Sigmoid colon (tissue), 7 donors: ENCODE data around the gene TMEM223. TPM values are rescaled to one million over a fixed set of nuclear protein-coding genes. Genes with fewer than 3 reads are reported as not detected.

Source experiments
- DNase-seq: peaks from one replicate; pipeline ENCODE4 v3.0.0-alpha.2; 2019
- H3K27ac ChIP-seq, 4 donors: fragments of 200-600 bp; sonication (generic); one replicate each; pipeline ENCODE4 v1.5.1; 2016 to 2019; ENCODE audit warnings: mild to moderate bottlenecking in 1 of 4
- H3K27me3 ChIP-seq, 3 donors: fragments of 200-600 bp; sonication (generic); one replicate each; pipeline ENCODE4 v1.5.1; 2019; ENCODE audit warnings: mild to moderate bottlenecking in 1 of 3
- H3K36me3 ChIP-seq, 4 donors: fragments of 200-600 bp; sonication (generic); one replicate each; pipeline ENCODE4 v1.5.1; 2016 to 2019
- H3K4me1 ChIP-seq, 4 donors: fragments of 200-600 bp; sonication (generic); one replicate each; pipeline ENCODE4 v1.5.1; 2017 to 2019
- H3K4me3 ChIP-seq, 4 donors: fragments of 200-600 bp; sonication (generic); one replicate each; pipeline ENCODE4 v1.5.1; 2017 to 2019; ENCODE audit warnings: mild to moderate bottlenecking in 2 of 4, moderate library complexity in 1 of 4
- H3K9me3 ChIP-seq, 4 donors: fragments of 200-600 bp in 3 of 4; sonication (generic) in 3 of 4; one replicate each; pipeline versions ENCODE4 v1.5.1 to v1.6.1; 2013 to 2019
- EP300 ChIP-seq, 4 donors: sonication (generic); formaldehyde crosslinking; IDR thresholded peaks; one replicate each; pipeline ENCODE4 v1.6.1; 2017; ENCODE audit warnings: antibody characterized with exemption in 4 of 4
- POLR2A ChIP-seq, 2 donors: fragments of 450-650 bp; IDR thresholded peaks; one replicate each; pipeline ENCODE4 v1.6.1; 2016; ENCODE audit warnings: antibody characterized with exemption in 2 of 2, mild to moderate bottlenecking in 2 of 2, moderate library complexity in 2 of 2
- POLR2AphosphoS5 ChIP-seq, 4 donors: sonication (generic); formaldehyde crosslinking; IDR thresholded peaks; one replicate each; pipeline ENCODE4 v1.6.1; 2017; ENCODE audit warnings: antibody characterized with exemption in 4 of 4
- WGBS, 2 donors: extraction: QIAGEN DNeasy Blood & Tissue Kit; methylation state at CpG; one replicate each; pipeline ENCODE4 v1.1.7; 2013; 5-methylcytosine and 5-hydroxymethylcytosine counted together
- intact Hi-C: fragments of 100-400 bp; cut with DNase I; formaldehyde crosslinking; loops from one replicate; pipeline ENCODE4 v1.15.1; 2023
- polyA plus RNA-seq, 3 donors: library from polyadenylated mRNA; stranded (reverse); fragments of 200-250 nt; gene quantifications; one replicate each; pipeline ENCODE4 v1.2.3, GENCODE V29; 2013
- total RNA-seq, 4 donors: library from RNA; depleted of rRNA; stranded (reverse); fragments of >200 nt; gene quantifications; one replicate each; pipeline ENCODE4 v1.1.0, GENCODE V29; 2016
- TF ChIP-seq, protein P1 (sequence below), 4 experiments: fragments of 450-650 bp in 3 of 4; fragments of 200-600 bp in 1 of 4; IDR thresholded peaks; one replicate each; pipeline ENCODE4 v1.5.1; 2016 to 2019; ENCODE audit warnings: antibody characterized with exemption in 4 of 4, mild to moderate bottlenecking in 3 of 4, moderate library complexity in 2 of 4
- donor health status: healthy with polysubstance abuse.
- donor health status: Bipolar disorder and iron deficiency.
- donor health status: healthy.

TMEM223 gene
- total and polyA plus RNA-seq, 7 donors, result 9.0 to 30.9 (median 22.1) TPM

- WGBS, 2 donors, result 29 to 30% methylated on average over 11 of the region's 11 CpGs
- intact Hi-C loops, result loop anchor here (5.0 kb wide), 1 partner anchor 40 kb away; the partner anchor contains the start of genes STX5 and TEX54
- Histone ChIP-seq H3K4me3 (peak overlapping the region; percentile 72 to 97 (median 76)), H3K27ac (peak overlapping the region; percentile 83 to 90 (median 87)), H3K9me3 (no peaks in the 10 kb centered on the region), H3K27me3 (no peaks in the 10 kb centered on the region), H3K4me1 (peaks cover 0 to 44% (median 38%) of the 10 kb centered on the region in 4 donors), H3K36me3 (peaks cover 40 to 72% (median 47%) of the 10 kb centered on the region in 4 donors)
- no peak for TF ChIP-seq POLR2AphosphoS5 (IDR thresholded peaks at IDR 0.05)
- TF ChIP-seq EP300 (IDR thresholded peaks at IDR 0.05), result no peak
- TF ChIP-seq, protein P1, sequence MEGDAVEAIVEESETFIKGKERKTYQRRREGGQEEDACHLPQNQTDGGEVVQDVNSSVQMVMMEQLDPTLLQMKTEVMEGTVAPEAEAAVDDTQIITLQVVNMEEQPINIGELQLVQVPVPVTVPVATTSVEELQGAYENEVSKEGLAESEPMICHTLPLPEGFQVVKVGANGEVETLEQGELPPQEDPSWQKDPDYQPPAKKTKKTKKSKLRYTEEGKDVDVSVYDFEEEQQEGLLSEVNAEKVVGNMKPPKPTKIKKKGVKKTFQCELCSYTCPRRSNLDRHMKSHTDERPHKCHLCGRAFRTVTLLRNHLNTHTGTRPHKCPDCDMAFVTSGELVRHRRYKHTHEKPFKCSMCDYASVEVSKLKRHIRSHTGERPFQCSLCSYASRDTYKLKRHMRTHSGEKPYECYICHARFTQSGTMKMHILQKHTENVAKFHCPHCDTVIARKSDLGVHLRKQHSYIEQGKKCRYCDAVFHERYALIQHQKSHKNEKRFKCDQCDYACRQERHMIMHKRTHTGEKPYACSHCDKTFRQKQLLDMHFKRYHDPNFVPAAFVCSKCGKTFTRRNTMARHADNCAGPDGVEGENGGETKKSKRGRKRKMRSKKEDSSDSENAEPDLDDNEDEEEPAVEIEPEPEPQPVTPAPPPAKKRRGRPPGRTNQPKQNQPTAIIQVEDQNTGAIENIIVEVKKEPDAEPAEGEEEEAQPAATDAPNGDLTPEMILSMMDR (IDR thresholded peaks at IDR 0.05), result no peak
- no peak for TF ChIP-seq POLR2A (IDR thresholded peaks at IDR 0.05)
- peak; percentile 81 for DNase-seq
Measured at GRCh38 chr11:62792202-62792575, 383 bp upstream of the TMEM223 start.

- DNase-seq, result no peak
- H3K4me1 ChIP-seq, result peaks cover 0 to 53% (median 47%) of the 10 kb centered on the region in 4 donors
- intact Hi-C loops, result loop anchor here (5.0 to 10.0 kb wide), 2 partner anchors 53 to 975 kb away; partner anchors contain the start of gene ZFTA
- no peaks in the 10 kb centered on the region for H3K9me3 ChIP-seq
- no peaks in the 10 kb centered on the region for H3K27me3 ChIP-seq
- H3K27ac ChIP-seq, result no peak overlapping the region
- H3K36me3 ChIP-seq, result peaks cover 15 to 46% (median 21%) of the 10 kb centered on the region in 4 donors
- TF ChIP-seq POLR2AphosphoS5 (IDR thresholded peaks at IDR 0.05) (no peak), POLR2A (IDR thresholded peaks at IDR 0.05) (no peak), EP300 (IDR thresholded peaks at IDR 0.05) (no peak)
- TF ChIP-seq, protein P1 (IDR thresholded peaks at IDR 0.05), result no peak
- H3K4me3 ChIP-seq, result no peak overlapping the region
- WGBS, 2 donors, result 59 to 76% methylated on average over 3 of the region's 3 CpGs
Measured at GRCh38 chr11:62789576-62789975, 2.2 kb downstream of the TMEM223 start.

- intact Hi-C loops, result loop anchor here (5.0 to 10.0 kb wide), 2 partner anchors 53 to 976 kb away; partner anchors contain the start of gene ZFTA
- H3K27ac ChIP-seq, result peak overlapping the region in 1 of 4 donors; percentile 99
- no peaks in the 10 kb centered on the region for H3K27me3 ChIP-seq
- no peak overlapping the region for H3K4me3 ChIP-seq
- H3K9me3 ChIP-seq, result no peaks in the 10 kb centered on the region
- TF ChIP-seq, protein P1 (IDR thresholded peaks at IDR 0.05), result no peak
- TF ChIP-seq EP300 (IDR thresholded peaks at IDR 0.05) (no peak), POLR2A (IDR thresholded peaks at IDR 0.05) (no peak), POLR2AphosphoS5 (IDR thresholded peaks at IDR 0.05) (no peak)
- H3K4me1 ChIP-seq, result peaks cover 0 to 53% (median 47%) of the 10 kb centered on the region in 4 donors
- no peak for DNase-seq
- 69 to 82% methylated on average over 5 of the region's 5 CpGs for WGBS, 2 donors
- H3K36me3 ChIP-seq, result peaks cover 9 to 40% (median 15%) of the 10 kb centered on the region in 4 donors
Measured at GRCh38 chr11:62788991-62789390, 2.8 kb downstream of the TMEM223 start.

GRCh38 chr11:62787005-62787759 lies 4.6 kb downstream of the TMEM223 start, which contains the start of gene TMEM179B:
Gene TMEM179B, plus strand, starts transcription at chr11:62787402. Its CDS starts 30 bp downstream, at chr11:62787432.
- H3K36me3 ChIP-seq, result peaks cover 0 to 38% (median 9%) of the 10 kb centered on the region in 4 donors
- no peaks in the 10 kb centered on the region for H3K9me3 ChIP-seq
- H3K4me1 ChIP-seq, result peaks cover 0 to 47% (median 41%) of the 10 kb centered on the region in 4 donors
- DNase-seq, result peak; percentile 99
- H3K27ac ChIP-seq, result peak within 1 kb of the TSS; percentile 94 to 100 (median 97)
- H3K27me3 ChIP-seq, result no peaks in the 10 kb centered on the region
- WGBS, 2 donors, result 0% methylated on average over 88 of the region's 88 CpGs
- intact Hi-C loops, result loop anchor here (5.0 to 10.0 kb wide), 2 partner anchors 55 to 978 kb away; partner anchors contain the start of gene ZFTA
- H3K4me3 ChIP-seq, result peak within 1 kb of the TSS; percentile 85 to 99 (median 92)
- peak in 2 of 4 donors; percentile 12 to 62 for TF ChIP-seq EP300 (IDR thresholded peaks at IDR 0.05)
- TF ChIP-seq, protein P1 (IDR thresholded peaks at IDR 0.05), result peak in 1 of 4 experiments; percentile 16
- peak; percentile 96 to 98 for TF ChIP-seq POLR2A (IDR thresholded peaks at IDR 0.05)
- TF ChIP-seq POLR2AphosphoS5 (IDR thresholded peaks at IDR 0.05), result peak; percentile 97 to 100 (median 100)
